Activated B cell treated with CpG ODN at 0.5 μM for 24 hours (primary cell): ENCODE results near the gene WDR62. TPM values are rescaled to one million over a fixed set of nuclear protein-coding genes. Genes with fewer than 3 reads are reported as not detected.
"Not testable (repeated sequence)": the region's sequence is repeated elsewhere in the genome, so short reads cannot be mapped to it uniquely, and the experiment has no call there.

Experiments used
- ATAC-seq: fragments of 200-7000 bp; cut with Tn5 transposase; one replicate; pipeline ENCODE4 v1.10.0; 2021; ENCODE audit warnings: low read depth, mild to moderate bottlenecking, moderate library complexity
- CTCF ChIA-PET: fragments of 350-600 bp; sonication (Branson Sonifier 250); formaldehyde crosslinking; loops from one replicate; lab custom pipeline; 2021; ENCODE audit warnings: antibody characterized with exemption; lab: Charles Lee
- POLR2A ChIA-PET: fragments of 350-600 bp; sonication (Branson Sonifier 250); formaldehyde crosslinking; loops from one replicate; lab custom pipeline; 2021; ENCODE audit warnings: antibody characterized with exemption; lab: Charles Lee
- DNase-seq: peaks from one replicate; pipeline ENCODE4 v3.0.0; 2022
- H3K27ac Mint-ChIP-seq: one replicate; pipeline ENCODE4 v1.8.0; 2020; ENCODE audit warnings: mixed read lengths
- H3K27me3 Mint-ChIP-seq: one replicate; pipeline ENCODE4 v1.8.0; 2021; ENCODE audit warnings: mixed read lengths
- H3K36me3 Mint-ChIP-seq: one replicate; pipeline ENCODE4 v1.8.0; 2021; ENCODE audit warnings: low read depth, mixed read lengths
- H3K4me1 Mint-ChIP-seq: one replicate; pipeline ENCODE4 v1.8.0; 2021; ENCODE audit warnings: mixed read lengths
- H3K4me3 Mint-ChIP-seq: one replicate; pipeline ENCODE4 v1.8.0; 2020; ENCODE audit warnings: mild to moderate bottlenecking, mixed read lengths
- H3K9me3 Mint-ChIP-seq: one replicate; pipeline ENCODE4 v1.8.0; 2020; ENCODE audit warnings: mixed read lengths
- CTCF ChIP-seq: fragments of 200-600 bp; IDR thresholded peaks from one replicate; pipeline ENCODE4 v1.8.0; 2022; ENCODE audit warnings: antibody characterized with exemption, mild to moderate bottlenecking
- intact Hi-C: fragments of 100-400 bp; cut with micrococcal nuclease; formaldehyde crosslinking; loops from one replicate; pipeline ENCODE4 v1.15.1; 2024
- total RNA-seq: library from RNA; stranded (reverse); gene quantifications from 2 replicates; pipeline ENCODE4 v1.2.3, GENCODE V29; 2022

The WDR62 gene
- total RNA-seq, 1 donor from 2014 or later: 3.3 TPM

GRCh38 chr19:36040495-36040894 is 14.2 kb upstream of the WDR62 start:
- Mint-ChIP-seq H3K4me3 (no peak overlapping the region), H3K27ac (no peak overlapping the region), H3K4me1 (peaks cover 3% of the 10 kb centered on the region), H3K27me3 (no peaks in the 10 kb centered on the region), H3K36me3 (peaks cover 6% of the 10 kb centered on the region), H3K9me3 (no peaks in the 10 kb centered on the region)
- TF ChIP-seq CTCF: no peak
- ATAC-seq (no peak), DNase-seq (no peak)
- POLR2A ChIA-PET: no interaction called here
- intact Hi-C loops: no loop called here
- CTCF ChIA-PET: no interaction called here

- CTCF ChIA-PET, H3K4me3 Mint-ChIP-seq, H3K27me3 Mint-ChIP-seq, H3K27ac Mint-ChIP-seq, ATAC-seq, DNase-seq, H3K36me3 Mint-ChIP-seq, H3K4me1 Mint-ChIP-seq, H3K9me3 Mint-ChIP-seq, intact Hi-C loops: not testable (repeated sequence)
- POLR2A ChIA-PET: interaction anchor here (0.7 kb wide), 1 partner anchor 1268 kb away, joined by 3 read pairs; no protein-coding TSS in a partner anchor
Measured at GRCh38 chr19:36041092-36041491, 13.6 kb upstream of the WDR62 start.

GRCh38 chr19:36041831-36042230 is 12.9 kb upstream of the WDR62 start:
- CTCF ChIA-PET: no interaction called here
- no peak for DNase-seq
- ATAC-seq: no peak
- no peaks in the 10 kb centered on the region for H3K27me3 Mint-ChIP-seq
- intact Hi-C loops: no loop called here
- POLR2A ChIA-PET: interaction anchor here (0.6 kb wide), 1 partner anchor 12 kb away, joined by 14 read pairs; no protein-coding TSS in a partner anchor
- H3K4me1 Mint-ChIP-seq: peaks cover 2% of the 10 kb centered on the region
- TF ChIP-seq CTCF: no peak
- no peaks in the 10 kb centered on the region for H3K9me3 Mint-ChIP-seq
- peaks cover 6% of the 10 kb centered on the region for H3K36me3 Mint-ChIP-seq
- H3K4me3 Mint-ChIP-seq: no peak overlapping the region
- no peak overlapping the region for H3K27ac Mint-ChIP-seq

- TF ChIP-seq CTCF: no peak
- CTCF ChIA-PET: no interaction called here
- H3K4me1 Mint-ChIP-seq: no peaks in the 10 kb centered on the region
Measured at GRCh38 chr19:36043952-36044351, 10.7 kb upstream of the WDR62 start.

GRCh38 chr19:36046443-36047050 is 8.2 kb upstream of the WDR62 start:
- no peaks in the 10 kb centered on the region for H3K9me3 Mint-ChIP-seq
- intact Hi-C loops: no loop called here
- no peaks in the 10 kb centered on the region for H3K36me3 Mint-ChIP-seq
- ATAC-seq: no peak
- ChIA-PET POLR2A (no interaction called here), CTCF (no interaction called here)
- no peak overlapping the region for H3K4me3 Mint-ChIP-seq
- DNase-seq: no peak
- H3K4me1 Mint-ChIP-seq: no peaks in the 10 kb centered on the region
- H3K27me3 Mint-ChIP-seq: no peaks in the 10 kb centered on the region
- no peak overlapping the region for H3K27ac Mint-ChIP-seq
- no peak for TF ChIP-seq CTCF

More at GRCh38 chr19:36043952-36044351, 10.7 kb upstream of the WDR62 start:
- POLR2A ChIA-PET: interaction anchor here (0.6 kb wide), 1 partner anchor 229 kb away, joined by 3 read pairs; no protein-coding TSS in a partner anchor
- no peaks in the 10 kb centered on the region for H3K9me3 Mint-ChIP-seq
- ATAC-seq: no peak
- no peak overlapping the region for H3K27ac Mint-ChIP-seq
- intact Hi-C loops: no loop called here
- H3K36me3 Mint-ChIP-seq: peaks cover 6% of the 10 kb centered on the region
- no peak for DNase-seq
- H3K4me3 Mint-ChIP-seq: no peak overlapping the region
- no peaks in the 10 kb centered on the region for H3K27me3 Mint-ChIP-seq

GRCh38 chr19:36047835-36048234 is 6.9 kb upstream of the WDR62 start:
- DNase-seq (no peak), ATAC-seq (no peak)
- intact Hi-C loops: no loop called here
- POLR2A ChIA-PET: no interaction called here
- Mint-ChIP-seq H3K27me3 (no peaks in the 10 kb centered on the region), H3K4me1 (no peaks in the 10 kb centered on the region), H3K4me3 (no peak overlapping the region), H3K36me3 (no peaks in the 10 kb centered on the region), H3K27ac (no peak overlapping the region), H3K9me3 (no peaks in the 10 kb centered on the region)
- TF ChIP-seq CTCF: no peak
- CTCF ChIA-PET: no interaction called here
